Peyer's patch (tissue), 4 donors: ENCODE results near the gene AHCYL2. TPM values are rescaled to one million over a fixed set of nuclear protein-coding genes. Genes with fewer than 3 reads are reported as not detected.

Experiments
- DNase-seq, 3 donors: peaks; one replicate each; pipeline ENCODE4 v3.0.0-alpha.2; 2017 to 2019
- H3K27ac ChIP-seq, 4 donors: fragments of 200-600 bp; sonication (generic); one replicate each; pipeline ENCODE4 v1.5.1; 2016 to 2019
- H3K27me3 ChIP-seq, 2 donors: fragments of 200-600 bp; sonication (generic); one replicate each; pipeline ENCODE4 v1.5.1; 2019
- H3K36me3 ChIP-seq, 3 donors: fragments of 200-600 bp; sonication (generic); one replicate each; pipeline ENCODE4 v1.5.1; 2016 to 2019
- H3K4me1 ChIP-seq, 4 donors: fragments of 200-600 bp; sonication (generic); one replicate each; pipeline ENCODE4 v1.5.1; 2016 to 2019
- H3K4me3 ChIP-seq, 4 donors: fragments of 200-600 bp; sonication (generic); 1 replicate in 3 of 4; 2 replicates in 1 of 4; pipeline ENCODE4 v1.5.1; 2016 to 2019; ENCODE audit warnings: mild to moderate bottlenecking in 1 of 4
- H3K9me3 ChIP-seq, 4 donors: fragments of 200-600 bp; sonication (generic); one replicate each; pipeline ENCODE4 v1.5.1; 2016 to 2019; ENCODE audit warnings: mild to moderate bottlenecking in 1 of 4
- CTCF ChIP-seq, 6 experiments: fragments of 450-650 bp in 4 of 6; fragments of 200-600 bp in 2 of 6; sonication (generic) in 1 of 6; IDR thresholded peaks; one replicate each; pipeline ENCODE4 v1.5.1; 2017 to 2019; ENCODE audit warnings: antibody characterized with exemption in 6 of 6, mild to moderate bottlenecking in 3 of 6, moderate library complexity in 1 of 6
- POLR2A ChIP-seq, 2 donors: fragments of 450-650 bp; IDR thresholded peaks; one replicate each; pipeline ENCODE4 v1.5.1; 2017; ENCODE audit warnings: antibody characterized with exemption in 2 of 2, mild to moderate bottlenecking in 2 of 2, moderate library complexity in 2 of 2
- total RNA-seq, 4 donors: library from RNA; depleted of rRNA; stranded (reverse); fragments of >200 nt; gene quantifications; one replicate each; pipeline ENCODE4 v1.1.0, GENCODE V29; 2016

The AHCYL2 gene
- total RNA-seq, 4 donors from 2014 or later = 37.1 to 186 (median 60.0) TPM

- TF ChIP-seq CTCF (IDR thresholded peaks at IDR 0.05) (no peak), POLR2A (IDR thresholded peaks at IDR 0.05) (no peak)
- Histone ChIP-seq H3K27me3 (no peaks in the 10 kb centered on the region), H3K36me3 (no peaks in the 10 kb centered on the region), H3K4me3 (no peak overlapping the region), H3K9me3 (no peaks in the 10 kb centered on the region), H3K27ac (no peak overlapping the region), H3K4me1 (no peaks in the 10 kb centered on the region)
- no peak for DNase-seq
Measured at GRCh38 chr7:129277629-129278028, 52.8 kb downstream of the AHCYL2 start.

GRCh38 chr7:129278688-129279087 is 53.9 kb downstream of the AHCYL2 start:
- Histone ChIP-seq H3K4me1 (no peaks in the 10 kb centered on the region), H3K4me3 (no peak overlapping the region), H3K27ac (no peak overlapping the region), H3K36me3 (no peaks in the 10 kb centered on the region), H3K9me3 (no peaks in the 10 kb centered on the region), H3K27me3 (no peaks in the 10 kb centered on the region)
- DNase-seq = no peak
- no peak for TF ChIP-seq POLR2A (IDR thresholded peaks at IDR 0.05)
- TF ChIP-seq CTCF (IDR thresholded peaks at IDR 0.05) = no peak

- H3K27ac ChIP-seq = no peak overlapping the region
- H3K9me3 ChIP-seq = no peaks in the 10 kb centered on the region
- no peak for DNase-seq
- no peak overlapping the region for H3K4me3 ChIP-seq
- H3K36me3 ChIP-seq = no peaks in the 10 kb centered on the region
- no peaks in the 10 kb centered on the region for H3K4me1 ChIP-seq
- H3K27me3 ChIP-seq = no peaks in the 10 kb centered on the region
- no peak for TF ChIP-seq CTCF (IDR thresholded peaks at IDR 0.05)
- TF ChIP-seq POLR2A (IDR thresholded peaks at IDR 0.05) = no peak
Measured at GRCh38 chr7:129279757-129280156, 54.9 kb downstream of the AHCYL2 start.

- no peaks in the 10 kb centered on the region for H3K4me1 ChIP-seq
- no peaks in the 10 kb centered on the region for H3K27me3 ChIP-seq
- H3K4me3 ChIP-seq = no peak overlapping the region
- no peak for DNase-seq
- no peak for TF ChIP-seq POLR2A (IDR thresholded peaks at IDR 0.05)
- TF ChIP-seq CTCF (IDR thresholded peaks at IDR 0.05) = no peak
- no peak overlapping the region for H3K27ac ChIP-seq
- H3K9me3 ChIP-seq = no peaks in the 10 kb centered on the region
- H3K36me3 ChIP-seq = no peaks in the 10 kb centered on the region
Measured at GRCh38 chr7:129281163-129281562, 56.3 kb downstream of the AHCYL2 start.

- no peak for DNase-seq
- H3K27ac ChIP-seq = no peak overlapping the region
- no peaks in the 10 kb centered on the region for H3K4me1 ChIP-seq
- TF ChIP-seq CTCF (IDR thresholded peaks at IDR 0.05) (no peak), POLR2A (IDR thresholded peaks at IDR 0.05) (no peak)
- no peaks in the 10 kb centered on the region for H3K36me3 ChIP-seq
- H3K27me3 ChIP-seq = no peaks in the 10 kb centered on the region
- H3K9me3 ChIP-seq = no peaks in the 10 kb centered on the region
- no peak overlapping the region for H3K4me3 ChIP-seq
Measured at GRCh38 chr7:129282865-129283264, 58.0 kb downstream of the AHCYL2 start.

- H3K27ac ChIP-seq = no peak overlapping the region
- no peak overlapping the region for H3K4me3 ChIP-seq
- H3K4me1 ChIP-seq = no peaks in the 10 kb centered on the region
- no peak for TF ChIP-seq CTCF (IDR thresholded peaks at IDR 0.05)
- no peak for TF ChIP-seq POLR2A (IDR thresholded peaks at IDR 0.05)
- H3K27me3 ChIP-seq = no peaks in the 10 kb centered on the region
- H3K9me3 ChIP-seq = no peaks in the 10 kb centered on the region
- DNase-seq = no peak
- peaks cover 0 to 2% (median 0%) of the 10 kb centered on the region in 3 donors for H3K36me3 ChIP-seq
Measured at GRCh38 chr7:129283936-129284335, 59.1 kb downstream of the AHCYL2 start.
